Ammon's horn (tissue), 1 donor: Measurements from ENCODE around the gene CBL.

Source experiments
- DNase-seq: peaks from one replicate; pipeline ENCODE4 v3.0.0-alpha.2; 2016; ENCODE audit warnings: low spot score

The CBL gene

DNA sequence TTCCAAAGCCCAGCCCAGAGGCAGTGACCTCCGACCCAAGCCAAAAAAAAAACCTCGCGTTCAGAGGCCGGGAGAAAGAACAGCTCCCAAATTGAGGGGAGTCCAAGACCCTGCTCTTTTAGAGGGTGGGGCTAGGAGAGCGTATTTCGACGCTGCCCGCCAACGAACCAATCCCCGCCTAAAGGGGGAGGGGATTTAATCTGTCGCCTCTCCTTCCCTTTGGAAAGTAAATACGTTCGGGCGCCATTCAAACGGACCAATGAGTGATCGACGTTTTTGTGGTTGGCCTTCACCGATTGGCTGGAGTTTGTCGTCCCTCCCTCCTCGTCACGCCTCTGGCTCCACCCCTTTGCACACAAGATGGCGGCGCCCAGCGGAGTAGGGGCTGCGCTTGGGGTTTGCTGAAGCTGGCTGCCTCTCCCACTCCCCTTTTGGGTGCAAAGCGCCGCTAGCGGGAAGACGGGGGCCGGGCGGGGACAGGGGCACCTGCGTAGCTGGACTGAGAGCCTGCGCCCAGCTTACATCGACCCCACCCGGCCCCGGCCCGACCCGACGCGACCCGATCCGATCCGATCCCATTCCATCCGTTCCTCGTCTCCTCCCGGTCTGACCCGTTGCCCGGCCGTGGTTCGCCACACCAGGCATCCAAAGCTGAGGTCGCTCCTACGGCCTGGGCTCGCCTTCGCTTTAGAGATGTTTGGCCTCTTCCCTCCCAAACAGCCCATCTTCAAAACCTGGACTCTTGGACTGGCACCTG is 128.2 kb downstream of the CBL start, which contains the start of gene RNF26:
Gene RNF26, plus strand, starts transcription at position 354 of the 757 bp plus-strand sequence. CDS start 596 bp downstream, outside the sequence.
- DNase-seq = peak; percentile 99

DNA sequence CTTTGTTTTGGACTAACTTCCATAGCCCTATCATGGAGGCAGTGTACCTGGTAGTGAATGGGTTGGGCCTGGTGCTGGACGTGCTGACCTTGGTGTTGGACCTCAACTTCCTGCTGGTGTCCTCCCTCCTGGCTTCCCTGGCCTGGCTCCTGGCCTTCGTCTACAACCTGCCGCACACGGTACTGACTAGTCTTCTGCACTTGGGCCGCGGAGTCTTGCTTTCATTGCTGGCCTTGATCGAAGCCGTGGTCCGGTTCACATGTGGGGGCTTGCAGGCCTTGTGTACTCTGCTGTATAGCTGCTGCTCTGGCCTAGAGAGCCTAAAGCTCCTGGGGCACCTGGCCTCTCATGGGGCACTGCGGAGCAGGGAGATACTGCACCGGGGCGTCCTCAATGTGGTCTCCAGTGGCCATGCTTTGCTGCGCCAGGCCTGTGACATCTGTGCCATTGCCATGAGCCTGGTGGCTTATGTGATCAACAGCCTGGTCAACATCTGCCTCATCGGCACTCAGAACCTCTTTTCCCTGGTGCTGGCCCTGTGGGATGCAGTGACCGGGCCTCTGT is 129.0 kb downstream of the CBL start:
- no peak for DNase-seq

DNA sequence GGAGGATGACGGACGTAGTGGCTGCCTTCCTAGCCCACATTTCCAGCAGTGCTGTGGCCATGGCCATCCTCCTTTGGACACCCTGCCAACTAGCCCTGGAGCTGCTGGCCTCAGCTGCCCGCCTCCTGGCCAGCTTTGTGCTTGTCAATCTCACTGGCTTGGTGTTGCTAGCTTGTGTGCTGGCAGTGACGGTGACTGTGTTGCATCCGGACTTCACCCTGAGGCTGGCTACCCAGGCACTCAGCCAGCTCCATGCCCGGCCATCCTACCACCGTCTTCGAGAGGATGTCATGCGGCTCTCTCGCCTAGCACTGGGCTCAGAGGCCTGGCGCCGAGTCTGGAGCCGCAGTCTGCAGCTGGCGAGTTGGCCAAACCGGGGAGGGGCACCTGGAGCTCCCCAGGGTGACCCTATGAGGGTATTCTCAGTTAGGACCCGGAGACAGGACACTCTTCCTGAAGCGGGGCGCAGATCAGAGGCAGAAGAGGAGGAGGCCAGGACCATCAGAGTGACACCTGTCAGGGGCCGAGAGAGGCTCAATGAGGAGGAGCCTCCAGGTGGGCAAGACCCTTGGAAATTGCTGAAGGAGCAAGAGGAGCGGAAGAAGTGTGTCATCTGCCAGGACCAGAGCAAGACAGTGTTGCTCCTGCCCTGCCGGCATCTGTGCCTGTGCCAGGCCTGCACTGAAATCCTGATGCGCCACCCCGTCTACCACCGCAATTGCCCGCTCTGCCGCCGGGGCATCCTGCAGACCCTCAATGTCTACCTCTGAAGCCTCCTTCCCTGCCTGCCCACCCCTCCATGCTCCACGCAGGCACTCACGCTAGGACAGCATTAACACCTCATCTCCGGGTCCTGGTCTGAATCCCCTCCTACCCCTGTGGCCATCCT is 129.8 kb downstream of the CBL start:
- no peak for DNase-seq

DNA sequence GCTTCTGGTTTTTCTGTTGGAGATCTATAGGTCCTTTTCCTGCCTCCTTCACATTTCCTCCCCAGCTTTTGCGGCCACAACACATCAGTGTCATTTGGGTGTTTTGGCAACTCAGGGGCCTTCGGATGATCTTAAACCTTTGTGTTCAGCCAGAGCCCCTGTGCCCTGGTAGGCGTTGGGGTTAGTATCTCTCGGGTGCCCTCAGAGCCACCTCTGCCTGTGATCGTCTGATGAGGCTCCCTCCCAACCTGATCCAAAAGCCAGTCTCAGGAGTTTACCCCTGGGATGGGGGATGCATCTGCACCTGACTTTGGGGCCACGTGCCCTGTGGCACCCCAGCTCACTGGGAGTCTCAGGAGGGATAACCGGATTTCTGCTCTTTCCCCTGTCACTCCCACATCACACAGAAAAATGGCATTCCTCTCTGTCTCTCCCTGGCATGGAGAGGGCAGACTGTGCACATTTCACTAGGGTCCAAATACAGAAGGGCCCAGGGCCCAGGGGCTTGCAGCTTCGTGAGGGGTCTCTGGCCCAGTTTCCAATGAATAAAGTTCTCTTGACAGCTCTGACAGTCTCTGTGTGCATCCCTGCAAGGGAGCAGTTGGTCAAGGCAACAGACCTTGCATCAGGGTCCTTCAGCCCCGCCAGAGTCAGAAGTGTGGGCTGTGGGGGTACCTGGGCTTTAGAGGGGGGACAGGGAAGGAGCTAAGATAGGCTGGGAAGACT is 130.8 kb downstream of the CBL start:
- no peak for DNase-seq

DNA sequence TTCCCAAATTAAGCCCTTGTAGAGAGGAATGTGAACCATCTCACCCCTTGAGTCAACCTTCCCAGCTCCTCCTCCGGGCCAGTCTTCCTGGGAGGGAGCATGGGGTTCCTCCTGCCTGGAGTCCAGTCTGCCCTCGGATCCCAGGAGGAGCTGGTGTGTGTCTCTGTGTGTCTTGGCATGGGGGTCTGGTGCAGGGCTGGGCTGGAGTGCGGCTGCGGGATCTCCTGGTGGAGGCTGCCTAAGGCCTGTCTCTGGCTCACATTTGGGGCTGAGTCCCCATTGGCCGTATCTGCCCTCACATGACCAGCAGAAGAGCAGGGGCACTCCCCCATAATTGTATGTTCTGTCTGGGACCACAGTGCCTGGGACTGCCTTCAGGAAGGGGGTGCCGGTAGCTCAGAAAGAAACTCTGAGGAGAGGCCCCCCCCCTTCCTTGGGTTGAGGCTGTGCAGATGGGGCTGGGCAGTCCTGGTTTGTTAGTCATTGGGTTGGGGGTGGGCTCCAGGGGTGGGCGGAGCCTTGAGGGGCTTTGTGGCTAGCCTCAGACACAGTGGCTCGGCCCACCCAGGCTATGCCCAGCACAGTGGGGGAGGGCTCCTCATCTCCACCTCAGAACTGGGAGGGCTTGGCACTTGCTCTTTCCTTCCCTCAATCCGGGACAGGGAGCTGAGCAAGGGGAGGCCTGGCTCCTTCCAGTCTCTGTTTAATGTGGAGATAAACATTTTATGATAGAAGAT is 131.6 kb downstream of the CBL start:
- no peak for DNase-seq

DNA sequence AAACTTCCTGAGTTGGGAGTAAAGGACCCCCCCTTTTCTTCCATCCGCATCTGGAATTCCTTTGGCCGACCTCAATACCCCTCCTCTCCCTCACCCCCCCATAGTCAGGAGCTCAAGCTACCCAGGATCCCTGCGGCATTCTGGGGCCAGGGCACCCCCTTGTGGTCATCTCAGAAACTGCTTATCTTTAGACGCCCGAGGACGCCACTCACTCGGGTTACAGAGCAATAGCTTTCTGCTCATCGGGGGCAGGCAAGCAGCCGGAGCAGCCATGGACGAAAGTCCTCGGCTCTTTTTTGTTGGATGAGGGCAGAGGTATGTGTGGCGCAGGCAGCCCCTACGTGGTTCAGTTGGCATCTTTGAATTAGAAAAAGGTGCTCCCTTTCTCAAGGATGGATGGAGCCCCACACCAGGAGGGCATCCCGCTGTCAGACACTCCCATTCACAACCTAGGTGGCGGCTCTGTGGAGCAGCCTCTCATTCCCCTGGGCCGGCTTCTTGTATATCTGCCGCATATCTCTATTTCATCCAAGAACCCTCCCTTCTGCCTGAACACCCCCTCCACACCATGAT is 132.3 kb downstream of the CBL start:
- peak; percentile 85 for DNase-seq

GRCh38 chr11:119338965-119339588 is 132.9 kb downstream of the CBL start:
- no peak for DNase-seq

- DNase-seq = peak; percentile 79
Observed at GRCh38 chr11:119339589-119340334, 133.6 kb downstream of the CBL start.

DNA sequence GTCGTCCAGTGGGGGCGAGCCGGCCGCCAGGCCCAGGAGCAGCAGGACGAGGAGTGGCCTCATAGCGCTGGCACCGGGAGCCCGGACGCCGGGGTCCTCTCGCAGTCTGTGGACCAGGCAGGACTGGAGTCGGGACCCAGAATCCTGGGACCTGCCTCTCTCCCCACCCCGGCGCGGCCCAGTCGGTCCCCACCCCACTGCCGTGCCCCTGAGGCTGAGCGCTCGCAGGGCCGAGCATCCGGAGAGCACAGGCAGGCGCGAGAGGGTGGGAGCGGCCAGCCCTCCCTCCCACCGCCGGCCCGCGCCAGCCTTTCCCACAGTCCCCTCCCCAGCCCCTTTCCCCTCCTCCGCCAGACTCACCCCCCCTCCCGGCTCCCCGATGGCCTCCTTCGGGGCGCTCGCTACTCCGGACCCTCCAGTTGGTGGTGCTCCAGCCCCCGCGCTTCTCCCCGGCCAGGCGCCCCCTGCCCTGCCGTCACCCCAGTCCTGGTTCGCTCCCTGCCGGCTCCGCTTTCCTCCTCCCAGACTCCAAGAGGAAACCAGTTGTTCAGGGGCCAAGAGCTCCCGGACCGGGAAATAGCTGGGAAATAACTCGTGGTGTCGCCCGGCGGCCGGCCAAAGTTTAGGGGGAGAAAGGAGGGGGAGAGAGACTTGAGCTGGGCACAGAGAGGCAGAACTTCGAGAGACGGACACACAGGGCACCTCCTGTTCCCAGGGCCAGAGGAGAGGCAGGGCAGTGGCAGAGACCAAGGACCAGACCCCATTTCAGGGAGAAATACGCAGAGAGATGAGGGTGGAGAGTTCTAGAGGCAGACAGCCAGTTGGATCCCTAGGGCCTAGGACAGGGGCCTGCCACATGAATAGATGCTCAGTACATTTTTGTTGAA is 134.4 kb downstream of the CBL start, which contains the start of gene C1QTNF5:
Gene C1QTNF5, minus strand, starts transcription at position 549 of the 887 bp plus-strand sequence. Its CDS starts 486 bp downstream, at position 63.
- no peak for DNase-seq

- DNase-seq = no peak
Observed at GRCh38 chr11:119341222-119342022, 135.3 kb downstream of the CBL start.

DNA sequence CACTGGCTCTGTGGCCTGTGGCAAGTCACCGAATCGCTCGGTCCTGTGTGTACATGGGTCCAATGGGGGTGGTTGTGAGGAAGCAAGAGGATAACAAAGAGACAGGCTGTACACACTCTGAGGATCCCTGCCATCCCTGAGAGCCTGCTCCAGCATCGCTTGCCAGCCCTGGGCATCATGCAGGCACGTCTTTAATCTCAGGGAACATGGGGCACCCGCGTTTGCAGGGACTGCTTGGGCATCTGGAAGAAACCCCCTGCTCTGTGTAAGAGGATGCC is 135.8 kb downstream of the CBL start:
- no peak for DNase-seq

- DNase-seq = no peak
Observed at GRCh38 chr11:119342362-119343130, 136.4 kb downstream of the CBL start.

DNA sequence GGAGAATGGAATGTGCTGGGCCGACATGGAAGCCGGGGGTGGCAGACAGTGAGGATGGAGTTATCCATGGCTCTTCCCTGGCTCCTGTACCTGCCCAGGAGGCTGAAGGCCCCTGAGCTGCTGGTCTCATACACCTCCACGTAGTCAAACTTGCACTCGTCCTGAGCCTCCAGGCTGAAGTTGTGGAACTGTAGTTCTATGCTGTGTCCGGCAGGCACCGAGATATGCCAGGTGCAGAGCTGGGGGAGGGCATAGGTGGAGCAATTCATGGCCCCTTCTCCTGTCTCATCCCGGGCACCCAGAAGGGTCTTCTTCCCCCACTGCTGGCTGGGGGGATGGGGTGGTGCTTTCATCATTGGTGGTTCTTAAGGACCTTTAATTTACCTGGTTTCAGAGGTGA is 137.6 kb downstream of the CBL start:
- no peak for DNase-seq

- DNase-seq = no peak
Observed at GRCh38 chr11:119344291-119345010, 138.3 kb downstream of the CBL start.

- no peak for DNase-seq
Observed at GRCh38 chr11:119345685-119346084, 139.5 kb downstream of the CBL start.

DNA sequence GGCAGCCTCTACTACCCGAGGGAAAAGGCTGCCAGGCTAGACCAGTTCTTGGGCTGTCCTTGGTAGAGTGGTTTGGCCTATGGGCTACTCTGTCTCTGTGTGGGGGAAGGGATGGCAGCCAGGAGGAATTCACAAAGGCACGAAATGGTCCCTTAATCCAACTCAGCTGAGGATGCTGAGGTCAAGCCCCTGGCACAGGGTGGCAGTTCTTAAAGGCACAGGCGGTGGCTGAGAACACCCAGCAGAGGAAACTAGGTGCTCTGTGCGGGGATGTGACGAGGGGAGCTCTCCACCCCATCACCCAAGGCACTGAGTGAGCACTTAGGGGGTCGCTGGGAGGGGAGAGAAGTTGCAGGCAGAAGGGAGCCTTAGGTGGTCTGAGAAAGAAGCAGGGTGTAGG is 140.5 kb downstream of the CBL start, which contains the start of gene MFRP:
Gene MFRP, minus strand, starts transcription at position 101 of the 400 bp plus-strand sequence. CDS start 192 bp downstream, outside the sequence.
- no peak for DNase-seq
